Medulla oblongata (tissue), 1 donor: Measurements from ENCODE around the gene RASSF1.
"Not testable (repeated sequence)": the region's sequence is repeated elsewhere in the genome, so short reads cannot be mapped to it uniquely, and the experiment has no call there.

Experiments used
- DNase-seq: peaks from one replicate; pipeline ENCODE4 v3.0.0-alpha.2; 2015; ENCODE audit errors: extremely low spot score

The RASSF1 gene

GRCh38 chr3:50286322-50287227 is 54.1 kb downstream of the RASSF1 start:
- no peak for DNase-seq

DNA sequence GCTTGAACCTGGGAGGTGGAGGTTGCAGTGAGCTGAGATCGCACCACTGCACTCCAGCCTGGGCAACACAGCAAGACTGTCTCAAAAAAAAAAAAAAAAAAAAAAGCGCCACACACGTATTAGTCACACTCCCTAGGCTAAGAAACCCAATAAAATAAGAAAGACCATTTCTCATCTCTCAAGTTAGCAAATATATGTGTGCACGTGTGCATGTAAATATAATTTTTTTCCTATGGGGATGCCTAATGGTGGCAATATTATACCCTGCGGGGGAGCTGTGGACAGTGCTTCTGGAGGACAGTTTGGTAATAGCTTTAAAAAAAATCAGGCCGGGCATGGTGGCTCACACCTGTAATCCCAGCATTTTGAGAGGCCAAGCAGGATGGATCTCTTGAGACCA is 56.5 kb downstream of the RASSF1 start:
- DNase-seq, result not testable (repeated sequence)
